H1 (cell line): ENCODE measurements around the gene COL1A1. TPM values are rescaled to one million over a fixed set of nuclear protein-coding genes. Genes with fewer than 3 reads are reported as not detected.

Experiments used
- CTCF ChIA-PET: fragments of 300-600 bp; sonication (Branson Sonifier 250); formaldehyde crosslinking; loops from one replicate; lab custom pipeline; 2021; ENCODE audit not compliant: partially characterized antibody; lab: Charles Lee
- POLR2A ChIA-PET: fragments of 300-600 bp; sonication (Branson Sonifier 250); formaldehyde crosslinking; loops from one replicate; lab custom pipeline; 2021; ENCODE audit warnings: inconsistent platforms; ENCODE audit not compliant: partially characterized antibody; lab: Charles Lee
- DNase-seq, 2 experiments: peaks; one replicate each; pipeline versions ENCODE4 v3.0.0 to v3.0.0-alpha.2; 2010 to 2022; ENCODE audit warnings: low spot score in 2 of 2, low read depth in 1 of 2, mixed read lengths in 1 of 2
- FAIRE-seq: peaks from 2 replicates; lab custom pipeline; 2011; peaks lifted over from hg19 to GRCh38; lab: Jason Lieb, UNC
- H2AFZ ChIP-seq: 2 replicates; pipeline ENCODE4 v1.8.1; 2012; ENCODE audit warnings: low read length, inconsistent platforms
- H2AK5ac ChIP-seq: 2 replicates; pipeline ENCODE4 v1.6.1; 2013; ENCODE audit warnings: low read depth, low read length
- H2BK120ac ChIP-seq: replicated peaks from 2 replicates; pipeline ENCODE3; 2013; ENCODE audit warnings: low read depth, low read length, inconsistent platforms
- H2BK12ac ChIP-seq: 2 replicates; pipeline ENCODE4 v1.6.1; 2013; ENCODE audit warnings: low read depth, low read length
- H2BK15ac ChIP-seq: 2 replicates; pipeline ENCODE4 v1.6.1; 2013; ENCODE audit warnings: low read length
- H2BK20ac ChIP-seq: 2 replicates; pipeline ENCODE4 v1.6.1; 2013; ENCODE audit warnings: low read length
- H2BK5ac ChIP-seq: 2 replicates; pipeline ENCODE4 v1.6.1; 2013; ENCODE audit warnings: low read depth, low read length
- H3K14ac ChIP-seq: 2 replicates; pipeline ENCODE4 v1.6.1; 2013; ENCODE audit warnings: inconsistent platforms; ENCODE audit not compliant: insufficient read length
- H3K18ac ChIP-seq: 2 replicates; pipeline ENCODE4 v1.6.1; 2013; ENCODE audit warnings: low read length; ENCODE audit errors: extremely low read depth
- H3K23ac ChIP-seq: 2 replicates; pipeline ENCODE4 v1.6.1; 2013; ENCODE audit warnings: inconsistent platforms; ENCODE audit not compliant: insufficient read length
- H3K23me2 ChIP-seq: 2 replicates; pipeline ENCODE4 v1.6.1; 2013; ENCODE audit warnings: low read depth, low read length
- H3K27ac ChIP-seq: 2 replicates; pipeline ENCODE4 v1.6.1; 2011; ENCODE audit warnings: low read depth, low read length, inconsistent platforms
- H3K27me3 ChIP-seq, 4 experiments: replicated peaks in 1 of 4; 1 replicate in 1 of 4; 2 replicates in 3 of 4; pipeline versions ENCODE4 v1.6.1 to v1.8.1; 2011 to 2013; ENCODE audit warnings: low read length in 3 of 4, mild to moderate bottlenecking in 3 of 4, inconsistent platforms in 2 of 4, mixed read lengths in 2 of 4, moderate library complexity in 1 of 4; ENCODE audit not compliant: control insufficient read depth in 3 of 4, insufficient read depth in 3 of 4; ENCODE audit errors: extremely low read depth in 1 of 4
- H3K36me3 ChIP-seq, 4 experiments: 2 replicates each; pipeline versions ENCODE4 v1.6.1 to v1.8.1; 2011 to 2013; ENCODE audit warnings: mild to moderate bottlenecking in 4 of 4, low read length in 3 of 4, moderate library complexity in 2 of 4, control low read depth in 1 of 4, inconsistent platforms in 1 of 4; ENCODE audit not compliant: insufficient read depth in 4 of 4, control insufficient read depth in 2 of 4
- H3K4ac ChIP-seq: replicated peaks from 2 replicates; pipeline ENCODE3; 2013; ENCODE audit warnings: low read length, low read depth, mixed read lengths, inconsistent platforms; ENCODE audit not compliant: insufficient read length
- H3K4me1 ChIP-seq, 4 experiments: replicated peaks in 1 of 4; 1 replicate in 1 of 4; 2 replicates in 3 of 4; pipeline versions ENCODE4 v1.6.1 to v1.8.1; 2011 to 2013; ENCODE audit warnings: low read length in 3 of 4, inconsistent platforms in 2 of 4, mixed read lengths in 1 of 4; ENCODE audit not compliant: insufficient read depth in 4 of 4, control insufficient read depth in 3 of 4
- H3K4me2 ChIP-seq, 2 experiments: 2 replicates each; pipeline versions ENCODE4 v1.6.1 to v1.8.1; 2011 to 2013; ENCODE audit warnings: low read depth in 2 of 2, low read length in 2 of 2, control low read depth in 1 of 2, inconsistent platforms in 1 of 2, mild to moderate bottlenecking in 1 of 2; ENCODE audit not compliant: insufficient read depth in 1 of 2
- H3K4me3 ChIP-seq, 4 experiments: fragments of 200-600, 300-600 bp in 1 of 4; sonication (generic), shearing (Covaris generic), sonication (Bioruptor Twin) in 1 of 4; 2 replicates each; pipeline versions ENCODE4 v1.5.1 to v1.8.1; 2011 to 2016; ENCODE audit warnings: low read length in 4 of 4, low read depth in 3 of 4, control low read depth in 2 of 4, inconsistent platforms in 2 of 4, mild to moderate bottlenecking in 2 of 4, mixed read lengths in 1 of 4, moderate library complexity in 1 of 4; ENCODE audit not compliant: insufficient read depth in 2 of 4; ENCODE audit errors: extremely low read depth in 1 of 4
- H3K56ac ChIP-seq: replicated peaks from 2 replicates; pipeline ENCODE3; 2013; ENCODE audit warnings: low read depth, mild to moderate bottlenecking, mixed read lengths, low read length, inconsistent platforms; ENCODE audit not compliant: insufficient read length
- H3K79me1 ChIP-seq: 2 replicates; pipeline ENCODE4 v1.6.1; 2013; ENCODE audit warnings: low read depth, low read length, control low read depth
- H3K79me2 ChIP-seq, 2 experiments: 2 replicates each; pipeline versions ENCODE4 v1.6.1 to v1.8.1; 2012 to 2013; ENCODE audit warnings: low read length in 2 of 2, mild to moderate bottlenecking in 2 of 2, inconsistent platforms in 1 of 2; ENCODE audit not compliant: insufficient read depth in 2 of 2, control insufficient read depth in 1 of 2
- H3K9ac ChIP-seq, 4 experiments: replicated peaks in 1 of 4; 1 replicate in 1 of 4; 2 replicates in 3 of 4; pipeline versions ENCODE4 v1.6.1 to v1.8.1; 2011 to 2013; ENCODE audit warnings: low read depth in 3 of 4, low read length in 3 of 4, control low read depth in 2 of 4, mild to moderate bottlenecking in 2 of 4, moderate library complexity in 2 of 4, inconsistent platforms in 1 of 4; ENCODE audit errors: extremely low read depth in 1 of 4
- H3K9me3 ChIP-seq, 2 experiments: 2 replicates each; pipeline versions ENCODE4 v1.6.1 to v1.8.1; 2012 to 2013; ENCODE audit warnings: mild to moderate bottlenecking in 2 of 2, moderate library complexity in 2 of 2, control low read depth in 1 of 2, inconsistent platforms in 1 of 2, low read depth in 1 of 2, low read length in 1 of 2, mixed read lengths in 1 of 2; ENCODE audit not compliant: insufficient read depth in 2 of 2
- H4K20me1 ChIP-seq, 2 experiments: replicated peaks in 1 of 2; 2 replicates each; pipeline versions ENCODE3 to v1.8.1; 2011 to 2013; ENCODE audit warnings: inconsistent platforms in 2 of 2, low read length in 2 of 2, mild to moderate bottlenecking in 1 of 2; ENCODE audit not compliant: insufficient read depth in 2 of 2, control insufficient read depth in 1 of 2
- H4K5ac ChIP-seq: 2 replicates; pipeline ENCODE4 v1.6.1; 2013; ENCODE audit warnings: low read length, low read depth, mixed read lengths, inconsistent platforms; ENCODE audit not compliant: insufficient read length
- H4K8ac ChIP-seq: 2 replicates; pipeline ENCODE4 v1.8.0; 2013; ENCODE audit warnings: mild to moderate bottlenecking, moderate library complexity, low read length, inconsistent platforms; ENCODE audit not compliant: insufficient read depth; ENCODE audit errors: extremely low read depth
- H4K91ac ChIP-seq: replicated peaks from 2 replicates; pipeline ENCODE3; 2013; ENCODE audit warnings: low read length, mixed read lengths, inconsistent platforms; ENCODE audit not compliant: insufficient read length
- ATF3 ChIP-seq: IDR thresholded peaks from 2 replicates; pipeline ENCODE4 v1.6.1; 2011; ENCODE audit warnings: low read depth, mild to moderate bottlenecking, low read length; ENCODE audit not compliant: insufficient read depth
- EGR1 ChIP-seq: IDR thresholded peaks from 2 replicates; pipeline ENCODE4 v1.6.1; 2011; ENCODE audit warnings: low read depth, low read length, borderline replicate concordance
- EZH2 ChIP-seq: fragments of 200-600 bp; sonication (generic); IDR thresholded peaks from 2 replicates; pipeline ENCODE4 v1.7.1; 2012; ENCODE audit warnings: low read depth, mild to moderate bottlenecking, moderate library complexity, low read length, inconsistent platforms; ENCODE audit not compliant: severe bottlenecking
- GABPA ChIP-seq: IDR thresholded peaks from 2 replicates; pipeline ENCODE4 v1.6.1; 2011; ENCODE audit warnings: mild to moderate bottlenecking, low read length, moderate library complexity, borderline replicate concordance; ENCODE audit not compliant: insufficient read depth
- KDM4A ChIP-seq: IDR thresholded peaks from one replicate; pipeline ENCODE4 v1.7.1; 2012; ENCODE audit warnings: low read depth, mild to moderate bottlenecking, moderate library complexity, low read length, inconsistent platforms; ENCODE audit not compliant: severe bottlenecking
- POLR2A ChIP-seq, 2 experiments: IDR thresholded peaks; 1 replicate in 1 of 2; 2 replicates in 1 of 2; pipeline ENCODE4 v1.6.1; 2011; ENCODE audit warnings: low read depth in 2 of 2, low read length in 2 of 2, mild to moderate bottlenecking in 2 of 2; ENCODE audit errors: control extremely low read depth in 1 of 2
- SIX5 ChIP-seq: IDR thresholded peaks from 2 replicates; pipeline ENCODE4 v1.6.1; 2011; ENCODE audit warnings: mild to moderate bottlenecking, low read depth, low read length
- WGBS, 2 experiments: shearing (Covaris generic) in 1 of 2; methylation state at CpG; one replicate each; pipeline versions ENCODE4 v1.1.6 to v1.1.7; 2013 to 2015; ENCODE audit warnings: low lambda C conversion rate in 2 of 2, mixed read lengths in 2 of 2, inconsistent platforms in 1 of 2, low coverage in 1 of 2, missing lambda C conversion rate in 1 of 2; ENCODE audit not compliant: insufficient replicate concordance in 2 of 2, insufficient coverage in 1 of 2, insufficient read length in 1 of 2; ENCODE audit errors: extremely low coverage in 1 of 2, missing lambda C conversion rate in 1 of 2; 5-methylcytosine and 5-hydroxymethylcytosine counted together
- polyA plus RNA-seq, 7 experiments: library from polyadenylated mRNA; depleted of rRNA in 3 of 7; stranded (reverse) in 5 of 7; unstranded in 2 of 7; fragments of >200 nt in 5 of 7; fragments of 200-250 nt in 2 of 7; gene quantifications; 1 replicate in 5 of 7; 2 replicates in 1 of 7; 4 replicates in 1 of 7; pipeline versions ENCODE4 v1.2.1 to v1.2.3, GENCODE V29; 2011 to 2013; ENCODE audit warnings: missing spikeins in 2 of 7, mixed read lengths in 2 of 7
- total RNA-seq: library from RNA; stranded (reverse); fragmentation: NEBNext Ultra II Directional; extraction: Animal tissue kit (Norgen Biotek cat#: 25700); gene quantifications from 2 replicates; pipeline ENCODE4 v1.2.1, GENCODE V29; 2021
- TF ChIP-seq, protein P1 (sequence below): IDR thresholded peaks from 2 replicates; pipeline ENCODE4 v1.6.1; 2012; ENCODE audit warnings: low read length, inconsistent platforms
- TF ChIP-seq, protein P2 (sequence below): IDR thresholded peaks from 2 replicates; pipeline ENCODE4 v1.6.1; 2012; ENCODE audit warnings: inconsistent platforms

COL1A1 gene
- total and polyA plus RNA-seq, 2 of the 8 experiments (the other 6 are each of a cell fraction or from before 2014, with no cell fraction given) = 14.1 to 80.4 TPM

DNA sequence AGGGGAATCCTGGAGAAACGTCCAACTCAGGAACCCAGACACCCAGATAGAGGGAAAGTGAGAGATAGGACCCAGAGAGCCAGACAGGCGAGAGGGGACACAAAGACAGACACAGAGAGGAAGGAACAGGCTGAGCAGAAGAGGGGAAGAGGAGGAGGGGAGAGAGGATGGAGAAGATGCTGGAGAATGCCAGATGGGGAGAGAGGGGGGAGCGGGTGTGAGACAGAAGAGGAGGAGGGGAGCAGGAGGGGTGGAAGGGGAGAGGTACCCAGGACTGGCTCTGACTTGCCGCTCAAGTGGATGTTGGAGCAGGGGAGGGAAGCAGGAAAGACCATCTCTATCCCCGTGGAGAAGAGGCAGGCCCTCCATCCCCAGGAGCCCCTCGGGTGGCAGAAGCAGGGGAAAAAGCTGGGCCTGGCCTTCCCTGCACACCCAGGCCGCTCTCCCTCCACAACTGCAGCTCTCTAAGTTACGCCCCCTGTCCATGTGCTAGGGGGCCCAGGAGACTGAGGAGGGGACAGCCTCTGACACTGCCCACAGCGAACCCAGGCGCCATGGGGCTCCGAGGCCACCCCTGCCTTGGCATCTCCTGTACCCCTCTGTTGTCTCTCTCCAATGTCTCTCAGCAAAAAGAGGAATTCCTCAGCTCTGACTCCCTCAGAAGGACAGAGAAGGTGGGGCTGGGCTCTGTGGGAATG lies 55.8 kb downstream of the COL1A1 start:
- no peak overlapping the region for H2BK5ac ChIP-seq
- no peak overlapping the region; the same call in 1 of the 2 replicates for H4K8ac ChIP-seq
- no peak overlapping the region for H3K4me2 ChIP-seq
- no peak overlapping the region for H3K18ac ChIP-seq
- DNase-seq = no peak
- no peak overlapping the region for H3K14ac ChIP-seq
- no peak overlapping the region for H3K23ac ChIP-seq
- peaks cover 0 to 6% (median 2%) of the 10 kb centered on the region in 4 experiments; a peak in 2 of 8 replicates for H3K36me3 ChIP-seq
- H2BK20ac ChIP-seq = no peak overlapping the region
- H3K4ac ChIP-seq = no peak overlapping the region
- peaks cover 9 to 16% of the 10 kb centered on the region in 2 experiments for H4K20me1 ChIP-seq
- H3K23me2 ChIP-seq = peaks cover 19% of the 10 kb centered on the region
- ChIA-PET CTCF (interaction anchor here (0.6 to 21.6 kb wide), 22 partner anchors 3 to 184 kb away, joined by 3 to 299 read pairs (median 6); partner anchors contain the start of genes ITGA3, PDK2, PPP1R9B and SAMD14), POLR2A (interaction anchor here (0.6 to 1.5 kb wide), 5 partner anchors 9 to 1839 kb away, joined by 3 to 4 read pairs (median 4); partner anchors contain the start of gene XYLT2)
- no peak overlapping the region for H2BK12ac ChIP-seq
- H3K56ac ChIP-seq = no peak overlapping the region
- no peaks in the 10 kb centered on the region; a peak in 1 of 4 replicates for H3K79me2 ChIP-seq
- no peak overlapping the region for H4K5ac ChIP-seq
- H3K27ac ChIP-seq = no peak overlapping the region
- no peak overlapping the region for H2BK15ac ChIP-seq
- no peak overlapping the region for H3K4me3 ChIP-seq
- no peak overlapping the region for H2AFZ ChIP-seq
- no peak for FAIRE-seq
- 84% methylated on average over 8 of the region's 11 CpGs; no CpG with 5 or more reads in 1 of the 2 experiments for WGBS, 2 experiments
- H4K91ac ChIP-seq = no peak overlapping the region
- no peak overlapping the region for H2BK120ac ChIP-seq
- H3K9ac ChIP-seq = no peak overlapping the region
- peaks cover 2 to 17% (median 15%) of the 10 kb centered on the region in 4 experiments; a peak in 6 of 7 replicates for H3K27me3 ChIP-seq
- no peaks in the 10 kb centered on the region for H3K9me3 ChIP-seq
- peaks cover 8% of the 10 kb centered on the region for H3K79me1 ChIP-seq
- H2AK5ac ChIP-seq = no peak overlapping the region
- peaks cover 0 to 28% (median 12%) of the 10 kb centered on the region in 4 experiments; a peak in 6 of 7 replicates for H3K4me1 ChIP-seq
- TF ChIP-seq SIX5 (no peak), KDM4A (no peak), EZH2 (no peak), EGR1 (no peak), ATF3 (no peak), POLR2A (IDR thresholded peaks at IDR 0.05; ENCODE audit: control extremely low read depth in 1 of 2, low read depth in 2 of 2, low read length in 2 of 2) (no peak), GABPA (no peak)
- TF ChIP-seq, protein P1, sequence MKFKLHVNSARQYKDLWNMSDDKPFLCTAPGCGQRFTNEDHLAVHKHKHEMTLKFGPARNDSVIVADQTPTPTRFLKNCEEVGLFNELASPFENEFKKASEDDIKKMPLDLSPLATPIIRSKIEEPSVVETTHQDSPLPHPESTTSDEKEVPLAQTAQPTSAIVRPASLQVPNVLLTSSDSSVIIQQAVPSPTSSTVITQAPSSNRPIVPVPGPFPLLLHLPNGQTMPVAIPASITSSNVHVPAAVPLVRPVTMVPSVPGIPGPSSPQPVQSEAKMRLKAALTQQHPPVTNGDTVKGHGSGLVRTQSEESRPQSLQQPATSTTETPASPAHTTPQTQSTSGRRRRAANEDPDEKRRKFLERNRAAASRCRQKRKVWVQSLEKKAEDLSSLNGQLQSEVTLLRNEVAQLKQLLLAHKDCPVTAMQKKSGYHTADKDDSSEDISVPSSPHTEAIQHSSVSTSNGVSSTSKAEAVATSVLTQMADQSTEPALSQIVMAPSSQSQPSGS = no peak
- TF ChIP-seq, protein P2, sequence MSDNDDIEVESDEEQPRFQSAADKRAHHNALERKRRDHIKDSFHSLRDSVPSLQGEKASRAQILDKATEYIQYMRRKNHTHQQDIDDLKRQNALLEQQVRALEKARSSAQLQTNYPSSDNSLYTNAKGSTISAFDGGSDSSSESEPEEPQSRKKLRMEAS = no peak
